Lower leg skin (tissue), 4 donors: Measurements from ENCODE around the gene NEK1. TPM values are rescaled to one million over a fixed set of nuclear protein-coding genes. Genes with fewer than 3 reads are reported as not detected.

ENCODE experiments used
- DNase-seq, 2 donors: peaks; one replicate each; pipeline ENCODE4 v3.0.0-alpha.2; 2019; ENCODE audit warnings: low spot score in 2 of 2
- H3K4me3 ChIP-seq: fragments of 200-600 bp; sonication (generic); 2 replicates; pipeline ENCODE4 v1.5.1; 2017; ENCODE audit warnings: mild to moderate bottlenecking, low read depth; ENCODE audit not compliant: poor library complexity, severe bottlenecking
- POLR2A ChIP-seq, 2 donors: fragments of 450-650 bp; IDR thresholded peaks; one replicate each; pipeline ENCODE4 v1.6.1; 2016 to 2017; ENCODE audit warnings: antibody characterized with exemption in 2 of 2, mild to moderate bottlenecking in 1 of 2, moderate library complexity in 1 of 2
- WGBS, 2 donors: methylation state at CpG; one replicate each; pipeline ENCODE4 v1.1.5; 2018; 5-methylcytosine and 5-hydroxymethylcytosine counted together
- intact Hi-C: fragments of 100-400 bp; cut with DNase I; formaldehyde crosslinking; loops from one replicate; pipeline ENCODE4 v1.15.0; 2023; ENCODE audit warnings: low total_unique reads
- total RNA-seq, 4 donors: library from RNA; depleted of rRNA; stranded (reverse); fragments of >200 nt; gene quantifications; one replicate each; pipeline ENCODE4 v1.1.0, GENCODE V29; 2016
- TF ChIP-seq, protein P1 (sequence below), 3 donors: fragments of 450-650 bp; IDR thresholded peaks; one replicate each; pipeline ENCODE4 v1.5.1; 2016; ENCODE audit warnings: antibody characterized with exemption in 3 of 3, mild to moderate bottlenecking in 3 of 3, moderate library complexity in 2 of 3

Gene NEK1
- total RNA-seq, 4 donors from 2014 or later: 4.8 to 6.9 (median 5.5) TPM

DNA sequence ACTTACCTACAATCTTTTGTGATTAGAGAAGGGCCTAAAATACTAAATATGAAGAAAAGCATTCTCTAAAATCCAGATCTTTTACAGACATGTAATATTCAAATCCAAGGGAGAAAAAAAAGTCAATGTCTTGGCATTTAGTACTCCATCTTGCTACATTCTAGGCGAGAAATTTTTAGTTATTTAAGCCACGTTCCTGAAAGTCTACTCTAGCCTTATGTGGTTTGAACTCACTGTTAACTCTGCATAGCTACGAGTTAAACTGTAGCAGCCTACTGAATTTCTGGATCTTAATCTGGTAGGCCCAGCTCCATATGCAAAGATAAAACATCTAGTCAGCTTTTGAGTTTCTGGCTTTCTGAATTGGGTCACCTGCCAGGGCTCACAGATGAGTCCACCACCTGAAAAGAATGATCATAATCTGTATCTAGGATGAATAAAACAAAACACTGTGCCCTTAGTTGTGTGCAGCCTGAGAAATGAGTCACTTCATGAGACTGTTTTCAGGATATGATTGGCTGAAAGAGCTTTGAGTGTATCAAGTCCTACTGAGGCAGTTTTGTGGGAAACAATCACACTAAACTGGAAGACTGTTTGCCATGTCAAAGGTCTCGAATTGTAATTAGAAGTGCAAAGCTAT, 3.2 kb upstream of the NEK1 start:
- WGBS, 2 donors: 74 to 75% methylated on average over 4 of the region's 4 CpGs
- intact Hi-C loops: loop anchor here (10.0 kb wide), 1 partner anchor 429 kb away; no protein-coding TSS in a partner anchor
- H3K4me3 ChIP-seq: no peak overlapping the region
- no peak for DNase-seq
- TF ChIP-seq, protein P1, sequence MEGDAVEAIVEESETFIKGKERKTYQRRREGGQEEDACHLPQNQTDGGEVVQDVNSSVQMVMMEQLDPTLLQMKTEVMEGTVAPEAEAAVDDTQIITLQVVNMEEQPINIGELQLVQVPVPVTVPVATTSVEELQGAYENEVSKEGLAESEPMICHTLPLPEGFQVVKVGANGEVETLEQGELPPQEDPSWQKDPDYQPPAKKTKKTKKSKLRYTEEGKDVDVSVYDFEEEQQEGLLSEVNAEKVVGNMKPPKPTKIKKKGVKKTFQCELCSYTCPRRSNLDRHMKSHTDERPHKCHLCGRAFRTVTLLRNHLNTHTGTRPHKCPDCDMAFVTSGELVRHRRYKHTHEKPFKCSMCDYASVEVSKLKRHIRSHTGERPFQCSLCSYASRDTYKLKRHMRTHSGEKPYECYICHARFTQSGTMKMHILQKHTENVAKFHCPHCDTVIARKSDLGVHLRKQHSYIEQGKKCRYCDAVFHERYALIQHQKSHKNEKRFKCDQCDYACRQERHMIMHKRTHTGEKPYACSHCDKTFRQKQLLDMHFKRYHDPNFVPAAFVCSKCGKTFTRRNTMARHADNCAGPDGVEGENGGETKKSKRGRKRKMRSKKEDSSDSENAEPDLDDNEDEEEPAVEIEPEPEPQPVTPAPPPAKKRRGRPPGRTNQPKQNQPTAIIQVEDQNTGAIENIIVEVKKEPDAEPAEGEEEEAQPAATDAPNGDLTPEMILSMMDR (IDR thresholded peaks at IDR 0.05): no peak
- TF ChIP-seq POLR2A (IDR thresholded peaks at IDR 0.05): no peak

DNA sequence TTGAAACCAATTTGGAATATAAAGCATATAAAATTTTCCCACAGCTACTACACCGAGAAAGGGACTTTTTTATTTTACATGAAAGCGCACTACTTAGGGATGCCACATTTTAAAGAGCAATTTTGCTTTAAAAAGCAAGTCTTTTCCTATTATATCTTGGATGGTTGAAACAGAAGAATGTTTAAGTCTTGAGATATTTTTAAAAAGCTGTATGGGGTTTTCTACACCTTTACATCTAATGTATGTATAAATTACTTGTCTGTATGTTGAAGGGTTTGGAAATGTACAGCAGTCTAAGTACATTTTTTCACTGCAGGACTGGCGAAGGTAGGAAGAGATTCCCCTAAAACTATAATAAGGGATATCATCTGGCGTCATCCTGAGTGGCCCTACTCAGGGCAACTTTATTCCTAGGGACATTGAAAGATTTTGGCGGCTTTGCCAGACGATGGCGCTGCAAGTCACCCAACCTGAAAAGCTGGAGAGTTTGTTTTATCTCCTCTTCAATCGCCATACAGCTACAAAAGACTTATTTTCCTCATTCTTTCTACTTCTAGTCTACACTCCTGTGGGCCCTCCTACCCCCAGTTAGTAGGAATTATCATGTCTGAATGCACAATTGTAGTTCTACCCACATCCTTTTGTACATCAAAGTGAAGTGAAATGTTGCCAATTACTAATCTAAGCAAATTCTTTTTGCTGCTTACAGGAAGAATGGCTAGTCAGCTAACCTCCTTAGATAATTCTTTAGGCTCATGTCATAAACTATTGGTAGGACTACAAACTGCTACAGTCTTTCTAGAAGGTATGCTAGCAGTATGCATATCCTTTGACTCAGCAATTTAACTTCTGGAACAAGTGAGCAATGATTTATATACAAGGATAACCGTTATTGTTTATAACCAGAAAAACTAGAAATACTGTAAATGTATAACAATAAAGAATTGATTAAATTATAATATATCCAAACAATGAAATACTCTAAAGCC, 782 bp upstream of the NEK1 start:
- no peak for TF ChIP-seq POLR2A (IDR thresholded peaks at IDR 0.05)
- TF ChIP-seq, protein P1 (IDR thresholded peaks at IDR 0.05): no peak
- WGBS, 2 donors: 2 to 3% methylated on average over 9 of the region's 9 CpGs
- peak; percentile 71 to 95 for DNase-seq
- intact Hi-C loops: loop anchor here (10.0 kb wide), 1 partner anchor 432 kb away; no protein-coding TSS in a partner anchor
- no peak overlapping the region for H3K4me3 ChIP-seq

DNA sequence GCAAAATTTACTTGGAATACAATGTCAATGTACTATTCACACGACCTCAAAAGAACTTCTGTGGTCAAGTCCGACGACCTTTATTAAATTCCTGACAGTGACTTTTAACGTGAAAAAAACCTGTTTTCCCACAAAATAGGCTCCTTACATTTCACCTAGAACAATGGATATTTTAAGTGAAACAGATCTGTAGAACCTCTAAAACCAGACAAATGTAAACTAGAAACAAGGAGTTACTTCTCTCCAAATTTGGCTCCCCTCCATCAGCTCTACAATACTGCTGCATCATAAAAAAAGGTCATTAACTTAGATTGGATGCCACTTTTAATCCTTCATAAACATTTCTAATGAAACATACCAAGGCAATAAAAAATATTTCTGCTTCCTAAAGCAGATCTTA, 1.2 kb downstream of the NEK1 start:
- intact Hi-C loops: loop anchor here (10.0 kb wide), 1 partner anchor 434 kb away; no protein-coding TSS in a partner anchor
- 33 to 42% methylated on average over 4 of the region's 4 CpGs for WGBS, 2 donors
- no peak overlapping the region for H3K4me3 ChIP-seq
- TF ChIP-seq, protein P1 (IDR thresholded peaks at IDR 0.05): no peak
- DNase-seq: no peak

DNA sequence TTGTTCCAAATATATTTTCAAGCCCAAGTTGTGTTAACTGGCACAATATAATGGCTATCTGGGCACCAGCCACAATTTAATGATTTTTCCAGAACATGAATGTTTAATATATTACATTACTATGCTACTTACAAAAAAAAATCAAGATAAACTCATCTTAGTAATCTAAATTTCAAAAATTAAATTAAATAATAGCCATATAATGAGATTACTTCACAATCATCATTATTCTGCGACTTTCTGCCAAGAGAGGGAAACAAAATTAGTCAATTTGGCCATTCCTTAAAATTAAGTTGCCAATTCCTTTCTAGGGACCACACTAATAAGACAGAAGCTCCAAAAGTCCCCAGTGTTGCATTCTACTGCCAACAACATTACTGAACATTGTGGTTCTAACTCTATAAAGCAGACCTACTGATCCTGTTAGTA, 7.5 kb downstream of the NEK1 start:
- intact Hi-C loops: no loop called here
- no peak for TF ChIP-seq POLR2A (IDR thresholded peaks at IDR 0.05)
- TF ChIP-seq, protein P1 (IDR thresholded peaks at IDR 0.05): no peak
- no peak for DNase-seq
- 77 to 96% methylated on average over 1 of the region's 1 CpG for WGBS, 2 donors
- no peak overlapping the region for H3K4me3 ChIP-seq

DNA sequence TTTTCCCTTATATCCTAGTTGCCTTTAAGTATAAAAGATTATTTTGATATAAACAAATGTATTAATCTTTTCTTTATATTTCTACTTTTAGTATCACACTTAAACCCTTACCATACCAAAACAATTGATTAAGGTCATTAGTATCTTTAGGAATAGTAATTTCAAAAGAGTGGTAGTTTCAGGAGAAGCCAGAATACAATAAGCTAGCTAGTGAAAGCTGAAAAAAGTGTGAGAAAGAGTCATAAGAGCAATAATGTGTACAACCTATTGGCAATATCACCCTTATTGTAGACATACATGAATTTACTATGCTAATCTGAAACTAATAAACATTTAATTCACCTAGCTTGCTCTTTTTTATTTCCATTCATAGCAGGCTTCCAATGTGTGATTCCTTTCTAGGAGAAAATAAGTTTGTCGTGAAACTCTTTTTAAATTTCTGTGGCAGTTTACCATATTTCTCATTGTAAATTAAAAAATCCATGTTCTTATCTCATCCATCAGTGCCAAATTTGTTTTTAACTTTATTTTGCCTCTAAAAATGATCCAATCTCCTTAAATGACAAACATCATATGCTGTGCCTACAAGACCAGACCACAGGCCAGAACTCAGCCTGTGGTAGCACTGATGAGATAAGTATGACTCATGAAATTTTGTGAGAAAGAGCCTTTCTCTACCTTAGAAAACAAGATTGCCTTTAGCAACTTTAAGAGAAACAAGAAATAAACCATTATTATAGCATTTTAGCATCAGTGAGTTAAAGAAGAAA, 8.1 kb downstream of the NEK1 start:
- intact Hi-C loops: no loop called here
- TF ChIP-seq, protein P1 (IDR thresholded peaks at IDR 0.05): no peak
- TF ChIP-seq POLR2A (IDR thresholded peaks at IDR 0.05): no peak
- H3K4me3 ChIP-seq: no peak overlapping the region
- 0 to 38% methylated on average over 1 of the region's 1 CpG for WGBS, 2 donors
- no peak for DNase-seq
